ENCODE measurements around the gene NCKAP1. TPM values are rescaled to one million over a fixed set of nuclear protein-coding genes. Genes with fewer than 3 reads are reported as not detected.
A peak's percentile ranks its signal among the peaks of the same experiment; 100 is the strongest.
"Not testable (repeated sequence)": the region's sequence is repeated elsewhere in the genome, so short reads cannot be mapped to it uniquely, and the experiment has no call there.

NCKAP1 gene, protein sequence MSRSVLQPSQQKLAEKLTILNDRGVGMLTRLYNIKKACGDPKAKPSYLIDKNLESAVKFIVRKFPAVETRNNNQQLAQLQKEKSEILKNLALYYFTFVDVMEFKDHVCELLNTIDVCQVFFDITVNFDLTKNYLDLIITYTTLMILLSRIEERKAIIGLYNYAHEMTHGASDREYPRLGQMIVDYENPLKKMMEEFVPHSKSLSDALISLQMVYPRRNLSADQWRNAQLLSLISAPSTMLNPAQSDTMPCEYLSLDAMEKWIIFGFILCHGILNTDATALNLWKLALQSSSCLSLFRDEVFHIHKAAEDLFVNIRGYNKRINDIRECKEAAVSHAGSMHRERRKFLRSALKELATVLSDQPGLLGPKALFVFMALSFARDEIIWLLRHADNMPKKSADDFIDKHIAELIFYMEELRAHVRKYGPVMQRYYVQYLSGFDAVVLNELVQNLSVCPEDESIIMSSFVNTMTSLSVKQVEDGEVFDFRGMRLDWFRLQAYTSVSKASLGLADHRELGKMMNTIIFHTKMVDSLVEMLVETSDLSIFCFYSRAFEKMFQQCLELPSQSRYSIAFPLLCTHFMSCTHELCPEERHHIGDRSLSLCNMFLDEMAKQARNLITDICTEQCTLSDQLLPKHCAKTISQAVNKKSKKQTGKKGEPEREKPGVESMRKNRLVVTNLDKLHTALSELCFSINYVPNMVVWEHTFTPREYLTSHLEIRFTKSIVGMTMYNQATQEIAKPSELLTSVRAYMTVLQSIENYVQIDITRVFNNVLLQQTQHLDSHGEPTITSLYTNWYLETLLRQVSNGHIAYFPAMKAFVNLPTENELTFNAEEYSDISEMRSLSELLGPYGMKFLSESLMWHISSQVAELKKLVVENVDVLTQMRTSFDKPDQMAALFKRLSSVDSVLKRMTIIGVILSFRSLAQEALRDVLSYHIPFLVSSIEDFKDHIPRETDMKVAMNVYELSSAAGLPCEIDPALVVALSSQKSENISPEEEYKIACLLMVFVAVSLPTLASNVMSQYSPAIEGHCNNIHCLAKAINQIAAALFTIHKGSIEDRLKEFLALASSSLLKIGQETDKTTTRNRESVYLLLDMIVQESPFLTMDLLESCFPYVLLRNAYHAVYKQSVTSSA
- 1.6 TPM for total RNA-seq

DNA sequence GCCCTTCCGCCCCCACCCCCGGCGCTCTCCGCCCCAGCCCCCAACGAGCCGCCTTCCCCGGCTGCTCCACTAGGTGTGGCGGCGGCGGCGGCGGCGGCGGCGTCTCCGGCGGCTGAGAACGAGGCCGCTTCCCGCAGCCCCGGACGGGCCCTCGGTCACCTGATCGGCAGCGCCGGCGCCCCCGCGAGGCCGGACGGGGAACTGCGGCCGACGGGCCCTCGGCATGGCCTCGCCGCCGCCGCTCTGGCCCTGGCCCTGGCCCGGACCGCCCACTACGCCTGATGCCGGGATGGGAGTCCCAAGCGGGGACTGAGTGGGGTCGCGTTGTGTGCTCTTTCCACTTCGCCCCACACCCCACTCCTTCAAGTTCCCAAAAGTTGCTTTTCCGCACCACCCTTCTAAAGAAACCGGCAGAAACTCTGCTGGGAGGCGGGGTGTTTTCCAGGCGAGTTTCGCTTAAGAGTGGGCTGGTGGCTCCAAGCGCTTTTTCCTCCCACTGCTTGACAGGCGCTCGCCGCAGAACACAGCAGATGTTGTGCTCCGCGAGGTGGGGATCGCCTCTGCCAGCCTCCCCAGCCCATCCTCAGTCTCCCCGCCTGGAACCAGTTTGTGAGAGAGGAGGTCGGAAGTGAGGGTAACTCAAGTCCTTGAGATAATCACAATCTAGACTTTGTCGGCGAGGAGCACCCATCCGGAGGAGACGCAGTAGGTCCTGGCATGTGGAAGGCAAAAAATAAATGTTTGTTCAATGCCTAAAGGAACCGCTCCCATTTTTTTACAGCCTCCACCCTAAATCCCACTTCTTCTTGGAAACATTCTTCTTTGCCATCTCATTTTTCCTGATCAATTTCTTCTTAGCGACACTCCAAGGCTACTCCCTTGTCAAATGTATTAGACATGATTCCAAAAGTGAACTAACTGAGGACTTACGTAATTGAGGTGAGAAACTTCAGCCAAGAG, at the start of gene NCKAP1:
Gene NCKAP1 (minus strand): TSS at position 117 of the 960 bp plus-strand sequence. CDS start 358 bp downstream, outside the sequence.
- DNase-seq (ENCODE audit: low read depth in 2 of 3, low spot score in 2 of 3) = peak; percentile 61 to 80 (median 75)

DNA sequence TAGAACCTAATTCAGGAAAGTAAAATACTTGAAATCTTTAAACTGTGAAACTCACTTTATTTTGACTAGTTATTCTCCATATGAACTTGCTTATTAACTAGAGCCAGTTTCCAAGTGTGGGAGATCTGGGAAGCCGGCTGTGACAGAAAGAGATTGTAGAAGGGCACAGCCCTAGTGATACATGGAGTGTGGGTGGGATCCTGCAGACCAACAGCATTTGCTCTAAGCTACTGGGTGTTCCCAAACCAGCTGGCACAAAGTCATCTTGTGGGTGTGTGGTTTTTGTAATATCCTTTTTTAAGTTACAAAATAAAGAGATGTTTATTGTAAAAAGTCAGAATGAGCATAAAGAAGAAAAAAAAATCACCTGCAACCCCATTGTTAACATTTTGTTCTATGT, 43.7 kb upstream of the NCKAP1 start:
- DNase-seq (ENCODE audit: low read depth in 2 of 3, low spot score in 2 of 3) = peak in 1 of 3 donors; percentile 2

DNA sequence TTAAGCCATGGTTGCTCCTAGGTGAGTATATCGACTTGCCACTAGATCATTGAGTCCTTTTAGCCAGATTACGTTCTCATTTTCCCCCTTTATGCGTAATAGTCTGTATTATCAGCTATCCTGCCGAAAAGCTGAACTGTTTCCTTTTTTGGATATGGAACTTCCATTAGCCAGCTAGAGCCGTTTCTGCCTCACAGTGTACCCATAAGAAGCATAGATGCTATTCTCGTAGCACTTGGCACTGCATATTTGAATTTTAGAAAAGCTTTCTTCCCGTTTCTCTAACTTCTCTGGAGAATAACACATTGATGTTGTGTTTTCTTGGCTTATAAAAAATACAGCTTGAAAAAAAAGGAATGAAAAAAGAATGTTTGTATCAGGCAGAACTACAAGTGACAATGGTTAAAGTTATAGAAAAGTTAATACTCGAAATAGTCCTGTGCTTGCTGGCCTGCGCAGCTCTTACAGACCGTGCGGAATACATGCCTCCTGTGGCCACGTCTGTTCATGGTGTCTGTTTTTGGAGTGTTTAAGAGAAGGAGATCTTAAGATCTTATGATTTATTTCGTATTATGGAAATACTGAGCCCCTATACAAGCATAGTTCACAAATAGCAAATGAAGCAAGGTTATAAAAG, 41.0 kb upstream of the NCKAP1 start:
- DNase-seq (ENCODE audit: low read depth in 2 of 3, low spot score in 2 of 3) = peak in 2 of 3 donors; percentile 10 to 43

DNA sequence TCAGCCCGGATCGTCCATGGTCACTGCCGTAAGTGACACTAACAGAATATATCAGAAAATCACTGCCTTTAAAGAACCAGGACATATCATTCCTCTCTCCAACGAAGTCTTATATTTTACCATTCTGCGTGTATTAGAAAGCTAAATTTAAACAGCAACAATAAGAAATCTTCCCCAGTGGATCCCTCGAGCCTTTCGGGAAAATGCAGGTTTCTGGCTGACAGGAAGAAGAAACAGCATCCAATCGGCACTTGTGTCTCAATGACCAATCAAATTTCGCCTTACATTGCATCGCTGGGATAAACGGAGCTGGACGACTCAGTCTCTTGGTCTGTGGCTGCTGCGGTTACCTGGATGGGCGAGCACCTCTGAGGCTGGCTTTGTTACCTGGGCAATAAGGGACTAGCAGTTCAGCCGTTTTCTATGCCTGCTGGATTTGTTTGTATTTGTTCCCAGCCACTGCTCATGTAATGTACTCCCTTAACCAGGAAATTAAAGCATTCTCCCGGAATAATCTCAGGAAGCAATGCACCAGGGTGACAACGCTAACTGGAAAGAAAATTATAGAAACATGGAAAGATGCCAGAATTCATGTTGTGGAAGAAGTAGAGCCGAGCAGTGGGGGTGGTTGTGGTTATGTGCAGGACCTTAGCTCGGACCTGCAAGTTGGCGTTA, 40.3 kb upstream of the NCKAP1 start, which contains the start of gene DUSP19:
Gene DUSP19 (plus strand): TSS at position 284 of the 675 bp plus-strand sequence. CDS start 187 bp downstream, at position 471.
- DNase-seq (ENCODE audit: low read depth in 2 of 3, low spot score in 2 of 3) = peak; percentile 69 to 88 (median 81)

DNA sequence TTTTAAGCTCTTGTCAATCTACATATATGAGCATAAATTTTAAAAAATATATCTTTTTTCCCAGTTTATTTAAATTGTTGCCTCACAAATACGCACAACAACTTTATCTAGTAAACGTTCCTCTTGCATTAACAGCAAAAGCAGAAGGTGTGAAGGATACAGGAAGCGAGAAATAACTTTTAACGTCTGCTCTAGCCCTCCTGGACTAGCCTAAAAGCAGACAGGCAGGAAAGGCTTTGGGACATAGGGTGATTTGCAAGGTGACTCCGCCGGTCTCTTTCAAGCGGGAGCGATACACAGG, 39.9 kb upstream of the NCKAP1 start:
- DNase-seq (ENCODE audit: low read depth in 2 of 3, low spot score in 2 of 3) = no peak

DNA sequence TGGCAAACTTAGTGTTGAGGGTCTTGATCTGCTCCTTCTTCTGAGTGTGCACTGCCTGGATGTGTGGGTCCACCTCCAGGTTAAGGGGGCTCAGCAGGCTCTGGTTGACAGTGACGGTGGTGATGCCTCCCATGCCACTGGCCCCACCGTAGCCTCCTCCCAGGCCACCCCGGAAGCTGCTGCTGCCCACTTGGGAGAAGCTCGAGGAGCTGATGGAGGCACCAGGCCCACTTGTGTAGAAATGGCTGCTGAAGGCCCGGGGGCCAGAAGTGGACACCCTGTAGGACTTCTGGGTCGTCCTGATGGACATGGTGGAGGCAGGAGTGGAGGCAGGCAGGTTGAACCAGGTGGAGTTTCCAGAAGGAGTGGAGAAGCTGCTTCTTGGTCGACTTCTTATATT, 33.9 kb upstream of the NCKAP1 start:
- no peak for DNase-seq (ENCODE audit: low read depth in 2 of 3, low spot score in 2 of 3)

DNA sequence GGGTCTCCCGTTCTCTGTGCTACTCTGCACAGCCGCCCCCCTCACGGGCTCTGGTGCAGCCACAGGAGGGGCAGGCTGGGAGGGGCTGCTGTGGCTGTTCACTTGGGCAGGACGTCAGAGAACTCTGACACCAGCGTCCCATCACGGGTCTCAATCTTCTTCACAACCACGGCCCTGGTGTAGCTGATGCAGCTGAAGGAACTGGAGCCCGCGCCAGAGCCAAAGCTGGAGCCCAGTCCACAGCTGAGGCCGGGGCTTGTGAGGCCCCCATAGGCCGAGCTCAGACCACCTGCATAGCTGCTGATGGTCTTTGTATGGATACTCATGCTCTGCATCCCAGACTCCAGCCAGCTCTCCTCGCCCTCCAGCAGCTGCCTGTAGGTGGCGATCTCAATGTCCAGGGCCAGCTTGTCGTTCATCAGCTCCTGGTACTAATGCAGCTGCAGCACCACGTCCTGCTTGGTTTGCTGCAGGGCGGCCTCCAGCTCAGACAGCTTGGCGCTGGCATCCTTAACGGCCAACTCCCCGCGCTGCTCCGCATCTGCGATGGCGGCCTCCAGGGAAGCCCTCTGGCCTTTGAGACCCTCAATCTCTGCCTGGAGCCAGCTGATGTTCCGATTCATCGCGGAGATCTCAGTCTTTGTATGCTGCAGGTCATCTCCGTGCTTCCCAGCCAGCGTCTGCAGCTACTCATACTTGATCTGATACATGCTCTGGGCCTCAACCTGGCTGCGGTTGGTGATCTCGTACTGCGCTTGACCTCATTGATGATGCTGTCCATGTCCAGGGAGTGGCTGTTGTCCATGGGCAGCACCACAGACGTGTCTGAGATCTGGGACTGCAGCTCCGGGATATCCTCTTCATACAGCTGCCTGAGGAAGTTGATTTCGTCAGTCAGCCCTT, 32.9 kb upstream of the NCKAP1 start:
- no peak for DNase-seq (ENCODE audit: low read depth in 2 of 3, low spot score in 2 of 3)

DNA sequence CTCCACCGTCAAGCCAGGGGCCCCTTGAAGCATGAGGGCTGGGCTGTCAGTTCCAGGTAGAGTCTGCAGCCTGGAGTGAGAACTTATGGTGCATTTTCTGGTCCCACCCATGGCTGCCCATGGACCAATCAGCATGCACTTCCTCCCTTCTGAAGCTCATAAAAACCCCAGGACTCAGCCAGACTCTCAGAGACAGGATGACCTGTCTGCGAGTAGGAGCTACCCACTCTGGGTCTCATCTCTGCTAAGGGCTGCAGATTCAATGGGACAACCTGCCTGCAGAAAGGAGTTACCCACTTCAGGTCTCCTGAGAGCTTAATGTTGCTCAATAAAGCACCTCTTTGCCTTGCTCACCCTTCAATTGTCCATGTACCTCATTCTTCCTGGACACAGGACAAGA, 30.9 kb upstream of the NCKAP1 start:
- no peak for DNase-seq (ENCODE audit: low read depth in 2 of 3, low spot score in 2 of 3)

DNA sequence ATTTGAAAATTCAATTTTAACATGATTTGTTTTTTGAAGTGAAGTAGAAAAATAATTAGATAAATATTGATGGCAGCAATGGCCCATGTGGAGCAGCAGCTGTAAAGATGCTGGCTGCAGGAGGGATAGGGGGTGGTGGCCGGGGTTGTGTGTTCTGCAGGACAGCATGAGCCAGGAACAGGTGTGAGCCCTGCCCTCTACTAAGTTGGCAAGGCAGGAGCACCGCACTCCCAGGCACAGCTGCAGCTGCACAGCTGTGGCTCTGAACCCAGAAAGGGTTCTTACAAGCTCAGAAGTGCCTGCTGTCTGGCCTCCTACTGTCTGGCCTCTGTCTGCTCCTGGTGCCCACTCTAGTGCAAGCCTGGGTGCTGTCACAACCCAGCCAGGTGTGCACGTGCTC, 30.3 kb upstream of the NCKAP1 start:
- DNase-seq (ENCODE audit: low read depth in 2 of 3, low spot score in 2 of 3) = no peak

DNA sequence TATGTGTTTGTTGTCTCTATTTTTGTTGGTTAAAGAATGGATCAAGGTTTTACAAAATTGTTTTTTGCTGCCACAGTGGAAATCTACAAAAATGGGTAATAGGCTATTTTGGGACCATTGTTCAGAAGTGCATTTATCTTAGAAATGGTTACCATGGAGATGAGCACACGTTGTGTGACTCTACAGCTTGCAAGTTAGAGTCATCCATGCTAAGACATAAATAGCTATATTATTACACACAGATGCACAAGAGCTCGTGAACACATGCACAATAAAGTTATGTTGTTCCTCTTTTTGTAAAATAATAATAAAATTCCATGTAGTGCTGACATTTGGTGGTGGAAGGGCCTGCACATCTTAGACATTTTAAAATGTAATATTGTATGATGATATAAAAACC, 24.8 kb upstream of the NCKAP1 start:
- DNase-seq (ENCODE audit: low read depth in 2 of 3, low spot score in 2 of 3) = no peak

DNA sequence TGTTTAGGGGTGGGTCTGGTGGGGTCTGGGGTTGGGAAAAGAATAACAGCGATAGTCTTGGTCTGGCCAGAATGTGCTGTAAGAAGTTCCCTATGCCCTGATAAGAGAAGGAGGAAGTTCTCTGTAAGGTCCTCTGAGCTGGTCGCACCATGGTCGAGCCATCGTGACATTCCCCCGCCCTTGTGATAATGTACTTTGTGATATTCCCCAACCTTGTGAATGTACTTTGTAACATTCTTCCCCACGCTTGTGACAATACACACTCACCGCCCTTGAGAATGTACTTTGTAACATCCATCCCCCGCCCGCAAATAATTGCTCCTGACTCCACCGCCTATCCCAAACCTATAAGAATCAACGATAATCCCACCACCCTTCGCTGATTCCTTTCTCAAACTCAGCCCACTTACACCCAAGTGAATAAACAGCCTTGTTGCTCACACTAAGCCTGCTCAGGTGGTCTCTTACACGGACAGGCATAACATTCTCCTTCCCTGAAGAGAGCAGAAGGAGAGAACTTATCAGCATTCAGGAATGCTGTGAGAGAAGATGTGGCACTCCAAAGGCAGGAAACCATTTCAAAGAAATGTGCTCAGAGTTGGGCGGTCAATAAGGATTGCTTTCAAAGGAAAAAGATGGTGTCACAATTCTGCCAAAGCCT, 22.4 kb upstream of the NCKAP1 start:
- DNase-seq (ENCODE audit: low read depth in 2 of 3, low spot score in 2 of 3) = no peak

DNA sequence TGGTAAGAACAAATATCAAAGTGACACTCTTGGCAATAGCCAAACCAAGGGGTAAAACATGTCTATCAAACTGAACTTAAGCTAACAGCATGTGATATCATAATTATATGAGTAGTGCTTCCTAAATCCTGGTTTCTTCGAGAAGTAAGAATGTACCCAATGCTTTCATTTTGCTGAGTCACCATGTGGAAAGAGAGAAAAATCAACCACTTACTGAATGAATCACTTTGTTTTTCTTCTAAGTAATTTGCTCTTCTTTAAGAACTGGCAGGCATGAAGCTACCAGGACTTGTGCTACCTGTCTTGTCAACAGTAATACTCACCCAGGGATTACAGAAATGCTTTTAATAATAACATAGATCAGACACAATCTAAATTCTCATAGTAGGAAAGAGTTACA, 21.3 kb upstream of the NCKAP1 start:
- no peak for DNase-seq (ENCODE audit: low read depth in 2 of 3, low spot score in 2 of 3)

DNA sequence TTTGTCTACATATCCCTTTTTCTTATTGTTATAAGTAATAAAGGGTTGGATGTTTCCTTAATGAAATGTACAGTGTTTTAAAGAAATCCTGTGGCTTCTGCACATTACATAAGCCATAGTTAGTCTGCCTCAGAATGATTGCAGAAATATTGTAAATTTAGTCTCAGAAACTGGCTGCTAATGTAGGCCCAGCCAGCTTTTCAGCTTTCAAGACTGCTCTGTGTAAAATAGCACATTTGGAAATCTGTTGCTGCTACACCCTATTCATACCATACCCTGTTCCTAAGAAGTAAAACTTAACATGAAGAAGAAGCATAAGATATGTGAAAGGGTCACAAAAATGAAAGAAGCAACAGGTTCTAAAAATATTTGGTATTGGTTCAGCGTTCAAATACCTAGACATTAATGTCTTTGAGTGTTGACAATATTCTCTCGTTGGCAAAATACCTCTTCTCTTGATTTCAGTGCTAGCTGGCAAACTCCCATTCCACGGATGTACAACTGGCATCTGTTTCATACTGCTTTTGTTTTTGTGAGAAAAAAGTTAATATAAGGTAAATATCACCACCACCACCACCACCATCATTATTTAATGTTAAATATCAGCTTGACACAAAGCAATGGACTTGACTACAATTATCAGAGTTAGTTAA, 19.2 kb upstream of the NCKAP1 start:
- no peak for DNase-seq (ENCODE audit: low read depth in 2 of 3, low spot score in 2 of 3)

DNA sequence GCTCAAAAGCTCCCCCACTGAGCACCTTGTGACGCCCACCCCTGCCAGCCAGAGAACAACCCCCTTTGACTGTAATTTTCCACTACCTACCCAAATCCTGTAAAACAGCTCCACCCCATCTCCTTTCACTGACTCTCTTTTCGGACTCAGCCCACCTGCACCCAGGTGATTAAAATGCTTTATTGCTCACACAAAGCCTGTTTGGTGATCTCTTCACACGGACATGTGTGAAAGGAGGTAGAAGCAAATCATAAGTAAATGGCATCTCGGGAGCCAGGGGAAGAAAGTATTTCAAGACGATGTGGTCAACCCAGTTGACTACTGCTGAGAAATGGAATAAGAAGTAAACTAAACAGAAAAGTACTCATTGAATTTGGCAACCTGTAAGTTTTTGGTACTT, 11.2 kb upstream of the NCKAP1 start:
- DNase-seq (ENCODE audit: low read depth in 2 of 3, low spot score in 2 of 3) = no peak

DNA sequence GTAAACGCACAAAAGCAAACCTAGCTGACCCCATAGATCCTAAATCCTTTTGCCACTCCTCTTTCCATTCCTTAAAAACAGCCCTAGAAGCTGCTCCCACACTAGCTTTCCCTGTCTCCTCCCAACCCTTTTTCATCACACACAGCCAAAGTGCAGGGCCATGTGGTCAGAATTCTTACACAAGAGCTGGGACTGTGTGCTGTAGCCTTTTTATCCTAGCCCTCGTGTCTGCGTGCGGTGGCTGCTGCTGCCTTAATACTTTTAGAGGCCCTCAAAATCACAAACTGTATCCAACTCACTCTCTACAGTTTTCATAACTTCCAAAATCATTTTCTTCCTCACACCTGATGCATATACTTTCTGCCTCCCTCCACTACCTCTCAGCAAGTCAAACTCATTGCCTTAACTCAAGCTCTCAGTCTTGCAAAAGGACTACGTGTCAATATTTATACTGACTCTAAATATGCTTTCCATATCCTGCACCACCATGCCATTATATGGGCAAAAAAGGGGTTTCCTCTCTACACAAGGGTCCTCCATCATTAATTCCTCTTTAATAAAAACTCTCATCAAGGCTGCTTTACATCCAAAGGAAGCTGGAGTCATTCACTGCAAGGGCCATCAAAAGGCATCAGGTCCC, 9.3 kb upstream of the NCKAP1 start:
- not testable (repeated sequence) for DNase-seq (ENCODE audit: low read depth in 2 of 3, low spot score in 2 of 3)

DNA sequence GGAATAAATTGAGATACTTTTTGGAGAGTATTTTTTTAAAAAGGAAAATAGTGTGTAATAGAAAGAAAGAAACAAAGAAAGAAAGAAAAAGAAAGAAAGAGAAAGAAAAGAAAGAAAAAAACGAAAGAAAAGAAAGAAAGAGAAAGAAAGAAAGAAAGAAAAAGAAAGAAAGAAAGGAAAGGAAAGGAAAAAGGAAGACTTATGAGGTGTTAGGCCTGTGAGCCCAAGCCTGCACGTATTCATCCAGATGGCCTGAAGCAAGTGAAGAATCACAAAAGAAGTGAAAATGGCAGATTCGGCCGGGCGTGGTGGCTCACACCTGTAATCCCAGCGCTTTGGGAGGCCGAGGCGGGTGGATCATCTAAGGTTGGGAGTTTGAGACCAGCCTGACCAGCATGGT, 5.3 kb upstream of the NCKAP1 start:
- not testable (repeated sequence) for DNase-seq (ENCODE audit: low read depth in 2 of 3, low spot score in 2 of 3)

DNA sequence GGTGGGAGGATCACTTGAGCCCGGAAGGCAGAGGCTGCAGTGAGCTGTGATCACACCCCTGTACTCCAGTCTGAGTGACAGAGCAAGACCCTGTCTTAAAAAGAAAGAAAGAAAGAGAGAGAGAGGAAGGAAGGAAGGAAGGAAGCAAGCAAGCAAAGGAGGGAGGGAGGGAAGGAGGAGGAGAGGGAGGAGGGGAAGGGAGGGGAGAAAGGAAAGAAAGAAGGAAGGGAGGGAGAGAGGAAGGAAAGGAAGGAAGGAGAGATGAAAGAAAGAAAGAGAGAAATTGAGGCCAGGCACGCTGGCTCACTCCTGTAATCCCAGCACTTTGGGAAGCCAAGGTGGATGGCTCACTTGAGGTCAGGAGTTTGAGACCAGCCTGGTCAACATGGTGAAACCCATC, 2.3 kb upstream of the NCKAP1 start:
- no peak for DNase-seq (ENCODE audit: low read depth in 2 of 3, low spot score in 2 of 3)
